Raji (cell line): ENCODE data around the gene CCNL2.
A peak's percentile ranks its signal among the peaks of the same experiment; 100 is the strongest.

Experiments
- POLR2A ChIP-seq: IDR thresholded peaks from 2 replicates; pipeline ENCODE4 v1.6.1; 2011; ENCODE audit warnings: low read depth, low read length, control low read depth; ENCODE audit not compliant: insufficient read depth

CCNL2 gene

GRCh38 chr1:1371746-1372711 is 27.1 kb downstream of the CCNL2 start:
- no peak for TF ChIP-seq POLR2A

- no peak for TF ChIP-seq POLR2A
These were observed 27.8 kb downstream of the CCNL2 start for GRCh38 chr1:1371364-1371745.

- no peak for TF ChIP-seq POLR2A
These were observed 28.3 kb downstream of the CCNL2 start for GRCh38 chr1:1370771-1371300.

- TF ChIP-seq POLR2A: no peak
These were observed 31.8 kb downstream of the CCNL2 start for GRCh38 chr1:1367315-1367714.

DNA sequence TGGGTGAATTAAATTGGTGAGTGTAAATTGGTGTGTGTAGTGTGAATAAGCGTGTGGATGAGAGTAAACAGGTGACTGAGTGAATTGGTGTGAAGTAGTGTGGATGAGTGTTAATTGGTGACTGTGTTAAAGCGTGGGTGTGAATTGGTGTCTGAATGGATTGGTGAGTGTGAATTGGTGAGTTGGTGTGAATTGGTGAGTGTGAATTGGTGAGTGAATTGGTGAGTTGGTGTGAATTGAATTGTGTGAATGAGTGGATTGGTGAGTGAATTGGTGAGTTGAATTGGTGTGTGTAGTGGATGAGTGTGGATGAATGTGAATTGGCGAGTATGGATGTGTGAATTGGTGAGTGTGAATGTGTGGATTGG is 32.5 kb downstream of the CCNL2 start:
- no peak for TF ChIP-seq POLR2A

DNA sequence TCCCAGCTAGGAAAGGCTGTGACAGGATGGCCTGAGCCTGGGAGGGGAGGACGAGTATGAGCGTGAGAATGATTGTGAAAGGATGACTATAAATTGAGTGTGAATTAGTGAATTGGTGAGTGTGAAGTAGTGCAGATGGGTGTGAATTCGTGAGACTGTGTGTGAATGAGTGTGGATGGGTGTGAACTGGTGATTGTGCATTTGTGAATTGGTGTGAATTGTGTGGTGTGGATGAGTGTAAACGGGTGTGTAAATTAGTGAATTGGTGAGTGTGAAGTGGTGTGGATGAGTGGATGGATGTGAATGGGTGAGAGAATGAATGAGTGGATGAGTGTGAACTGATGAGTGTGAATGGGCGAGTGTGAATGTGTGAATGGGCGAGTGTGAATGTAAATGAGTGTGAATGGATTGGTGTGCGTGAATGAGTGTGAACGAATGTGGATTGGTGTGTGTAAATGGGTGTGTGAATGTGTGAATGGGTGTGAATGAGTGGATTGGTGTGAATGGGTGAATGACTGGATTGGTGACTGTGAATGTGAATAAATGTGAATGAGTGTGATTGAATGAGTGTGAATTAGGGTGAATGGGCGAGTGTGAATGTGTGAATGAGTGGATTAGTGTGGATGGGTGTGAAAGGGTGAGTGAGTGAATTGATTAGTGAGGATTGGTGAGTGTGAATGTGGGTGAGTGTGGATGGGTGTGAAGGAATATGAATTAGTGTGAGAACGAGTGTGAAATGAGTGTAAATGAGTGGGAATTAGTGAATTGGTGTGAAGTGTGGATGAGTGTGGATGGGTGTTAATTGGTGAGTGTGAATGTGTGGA is 33.0 kb downstream of the CCNL2 start:
- no peak for TF ChIP-seq POLR2A

GRCh38 chr1:1364266-1364665 is 34.9 kb downstream of the CCNL2 start:
- no peak for TF ChIP-seq POLR2A

DNA sequence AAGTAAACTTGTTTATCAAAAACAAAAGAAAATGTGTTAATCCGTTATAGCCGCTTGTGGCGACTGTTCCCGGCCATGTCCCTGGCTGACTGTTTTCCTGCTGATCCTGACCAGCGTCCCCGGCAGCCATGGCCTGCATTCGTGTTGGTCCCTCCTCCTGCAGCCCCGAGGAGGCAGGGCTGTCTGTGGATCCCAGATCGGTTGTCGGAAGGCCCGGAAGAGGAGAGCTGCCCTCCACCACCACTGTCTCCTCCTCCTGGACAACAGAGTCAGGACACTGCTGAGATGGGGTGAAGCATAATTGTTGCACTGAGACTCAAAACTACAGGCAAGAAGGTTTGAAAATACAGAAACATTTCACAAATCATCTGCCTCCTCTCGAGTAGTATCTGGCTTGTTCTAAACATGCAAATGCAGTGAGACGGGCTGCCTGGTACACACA is 37.1 kb downstream of the CCNL2 start:
- no peak for TF ChIP-seq POLR2A

GRCh38 chr1:1361233-1361981 is 37.7 kb downstream of the CCNL2 start:
- TF ChIP-seq POLR2A: no peak

DNA sequence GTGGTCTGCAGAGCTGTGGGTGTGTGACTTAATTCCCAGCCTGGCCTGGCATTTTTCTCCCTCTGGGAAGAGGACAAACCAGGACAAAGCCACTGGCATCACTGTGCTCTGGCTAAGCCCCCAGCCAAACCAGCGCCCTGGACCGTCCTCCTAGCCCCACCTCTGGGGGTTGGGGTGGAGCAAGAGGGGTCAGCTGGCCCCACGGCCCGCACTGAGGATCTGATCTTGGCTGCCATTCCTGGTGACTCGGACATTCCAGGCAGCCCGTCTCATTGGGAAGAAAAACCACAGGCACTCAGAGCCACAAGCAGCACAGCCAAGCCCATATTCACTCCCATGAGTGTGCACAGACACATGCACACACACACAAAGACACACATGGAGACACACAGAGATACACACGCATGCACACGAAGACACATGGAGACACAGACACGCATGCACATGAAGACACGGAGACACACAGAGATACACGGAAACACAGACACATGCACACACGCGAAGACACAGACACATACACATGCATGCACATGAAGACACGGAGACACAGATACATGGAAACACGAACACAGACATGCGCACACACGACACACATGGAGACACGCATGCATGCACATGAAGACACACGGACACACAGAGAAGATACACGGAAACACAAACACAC is 38.5 kb downstream of the CCNL2 start:
- TF ChIP-seq POLR2A: peak; percentile 44; the same call in 1 of the 2 replicates

DNA sequence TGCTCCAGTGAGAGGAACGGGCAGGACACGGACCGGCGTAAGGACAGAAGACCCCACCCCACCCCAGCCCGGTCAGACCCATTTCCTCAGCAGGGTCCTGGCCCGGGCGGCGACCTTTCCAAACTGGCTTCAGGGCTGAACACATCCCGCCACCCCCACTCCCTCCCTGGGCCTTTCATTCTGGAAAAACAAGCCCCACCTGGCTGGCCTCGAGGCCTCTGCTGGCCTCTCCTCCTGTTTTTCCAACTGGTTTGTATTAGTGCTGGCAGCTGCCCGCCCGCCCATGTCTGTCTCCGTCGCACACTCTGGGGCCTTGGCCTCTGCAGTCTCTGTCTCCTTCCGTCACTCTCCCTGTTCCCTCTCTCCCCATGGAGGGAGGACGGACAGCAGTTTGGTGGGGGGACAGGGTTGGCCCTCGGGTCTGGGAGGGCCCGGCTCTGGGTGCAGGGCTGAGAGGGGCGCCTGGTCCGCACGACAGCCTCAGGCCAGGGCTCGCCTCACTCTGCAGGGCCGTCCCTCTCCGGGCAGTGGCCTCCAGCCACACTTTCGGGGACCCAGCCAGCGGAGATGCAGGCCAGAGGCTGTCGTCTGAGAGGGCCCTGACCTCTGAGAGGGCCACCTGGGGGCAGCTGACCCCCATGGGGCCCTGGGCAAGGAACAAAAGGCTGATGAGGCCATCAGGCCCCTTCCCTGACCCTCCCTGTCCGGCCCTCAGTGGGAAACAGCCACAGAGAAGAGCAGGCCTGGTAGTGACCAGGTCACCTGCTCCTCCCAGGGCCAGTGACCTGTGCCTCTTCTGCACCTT is 39.3 kb downstream of the CCNL2 start:
- TF ChIP-seq POLR2A: no peak

GRCh38 chr1:1359308-1359663 is 39.8 kb downstream of the CCNL2 start:
- no peak for TF ChIP-seq POLR2A

DNA sequence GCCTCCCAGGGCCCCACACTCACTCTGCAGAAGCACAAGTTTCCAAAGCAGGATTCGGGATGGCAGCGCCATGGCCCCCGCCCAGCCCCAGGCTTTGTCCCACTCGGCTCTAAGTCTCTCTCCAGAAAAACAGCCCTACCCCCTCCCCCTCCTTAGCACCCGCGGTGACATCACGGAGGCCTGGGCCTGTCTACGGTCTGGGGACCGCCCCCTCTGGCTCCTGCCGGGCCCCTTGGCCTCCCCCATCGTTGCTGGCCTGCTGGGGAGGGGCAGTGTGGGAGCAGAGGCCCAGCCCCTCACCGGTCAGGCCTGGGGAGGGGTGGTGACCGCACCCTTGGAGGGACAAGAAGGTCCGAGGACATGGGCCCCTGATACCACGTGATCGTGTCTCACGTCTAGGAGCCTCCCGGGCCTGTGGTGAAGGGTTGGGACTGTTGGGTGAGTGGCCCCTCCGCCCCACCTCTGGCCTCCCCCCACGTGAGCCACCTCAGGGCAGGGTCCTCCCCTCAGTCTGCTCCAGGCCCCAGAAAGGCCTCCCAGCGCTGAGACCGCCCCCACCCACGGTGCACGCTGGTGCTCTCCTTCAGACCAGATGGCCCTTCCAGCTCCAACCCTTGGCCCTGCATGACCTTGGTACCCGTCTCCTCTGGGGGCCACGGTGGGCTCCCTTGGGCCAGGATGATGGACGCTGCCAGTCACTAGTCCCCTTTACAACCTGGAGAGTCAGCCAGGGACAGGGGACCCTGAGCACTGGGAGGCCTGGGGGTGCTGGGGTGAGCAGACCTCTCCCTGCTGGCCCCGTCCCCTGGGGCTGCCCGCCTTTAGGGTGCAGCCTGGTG is 40.5 kb downstream of the CCNL2 start, which contains the start of gene MXRA8:
Gene MXRA8, minus strand, starts transcription at position 123 of the 839 bp plus-strand sequence. Its CDS starts 51 bp downstream, at position 72.
- no peak; the same call in 1 of the 2 replicates for TF ChIP-seq POLR2A
